Omental fat pad (tissue), 4 donors: ENCODE results near the gene ZFP3. TPM values are rescaled to one million over a fixed set of nuclear protein-coding genes. Genes with fewer than 3 reads are reported as not detected.

Experiments
- ATAC-seq: fragments of 150-250 bp; one replicate; pipeline ENCODE4 v1.9.1; 2016; ENCODE audit warnings: mild to moderate bottlenecking, moderate library complexity; ENCODE audit not compliant: low FRiP score
- DNase-seq: peaks from one replicate; pipeline ENCODE4 v3.0.0-alpha.2; 2019; ENCODE audit warnings: low spot score
- total RNA-seq, 4 donors: library from RNA; depleted of rRNA; stranded (reverse); fragments of >200 nt; gene quantifications; one replicate each; pipeline ENCODE4 v1.1.0, GENCODE V29; 2016
- TF ChIP-seq, protein P1 (sequence below), 3 donors: fragments of 450-650 bp; IDR thresholded peaks; one replicate each; pipeline ENCODE4 v1.5.1; 2016 to 2017; ENCODE audit warnings: antibody characterized with exemption in 3 of 3, mild to moderate bottlenecking in 3 of 3, moderate library complexity in 2 of 3

ZFP3 gene
- total RNA-seq, 4 donors from 2014 or later: 3.1 to 6.6 (median 3.9) TPM

DNA sequence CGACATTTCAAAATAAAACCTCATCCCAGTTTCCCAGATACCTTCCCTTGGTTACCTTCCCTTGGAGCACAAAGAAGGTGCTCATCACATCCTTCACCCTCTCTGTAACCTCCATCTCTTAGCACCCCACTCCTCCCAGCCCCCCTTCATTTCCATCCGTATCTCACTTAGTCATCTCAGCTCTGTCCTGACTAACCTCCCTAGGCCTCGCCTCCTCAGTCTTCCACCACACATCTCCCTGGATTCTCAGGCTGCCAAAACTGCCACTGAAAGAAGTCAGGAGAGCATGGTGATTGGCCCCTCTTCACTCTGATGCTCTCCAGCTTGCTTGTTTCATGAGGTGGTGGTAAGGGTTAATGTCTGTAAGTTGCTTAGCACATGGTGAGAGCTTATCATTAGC is 2.3 kb downstream of the ZFP3 start:
- DNase-seq (no peak), ATAC-seq (no peak)
- TF ChIP-seq, protein P1, sequence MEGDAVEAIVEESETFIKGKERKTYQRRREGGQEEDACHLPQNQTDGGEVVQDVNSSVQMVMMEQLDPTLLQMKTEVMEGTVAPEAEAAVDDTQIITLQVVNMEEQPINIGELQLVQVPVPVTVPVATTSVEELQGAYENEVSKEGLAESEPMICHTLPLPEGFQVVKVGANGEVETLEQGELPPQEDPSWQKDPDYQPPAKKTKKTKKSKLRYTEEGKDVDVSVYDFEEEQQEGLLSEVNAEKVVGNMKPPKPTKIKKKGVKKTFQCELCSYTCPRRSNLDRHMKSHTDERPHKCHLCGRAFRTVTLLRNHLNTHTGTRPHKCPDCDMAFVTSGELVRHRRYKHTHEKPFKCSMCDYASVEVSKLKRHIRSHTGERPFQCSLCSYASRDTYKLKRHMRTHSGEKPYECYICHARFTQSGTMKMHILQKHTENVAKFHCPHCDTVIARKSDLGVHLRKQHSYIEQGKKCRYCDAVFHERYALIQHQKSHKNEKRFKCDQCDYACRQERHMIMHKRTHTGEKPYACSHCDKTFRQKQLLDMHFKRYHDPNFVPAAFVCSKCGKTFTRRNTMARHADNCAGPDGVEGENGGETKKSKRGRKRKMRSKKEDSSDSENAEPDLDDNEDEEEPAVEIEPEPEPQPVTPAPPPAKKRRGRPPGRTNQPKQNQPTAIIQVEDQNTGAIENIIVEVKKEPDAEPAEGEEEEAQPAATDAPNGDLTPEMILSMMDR (IDR thresholded peaks at IDR 0.05): no peak

DNA sequence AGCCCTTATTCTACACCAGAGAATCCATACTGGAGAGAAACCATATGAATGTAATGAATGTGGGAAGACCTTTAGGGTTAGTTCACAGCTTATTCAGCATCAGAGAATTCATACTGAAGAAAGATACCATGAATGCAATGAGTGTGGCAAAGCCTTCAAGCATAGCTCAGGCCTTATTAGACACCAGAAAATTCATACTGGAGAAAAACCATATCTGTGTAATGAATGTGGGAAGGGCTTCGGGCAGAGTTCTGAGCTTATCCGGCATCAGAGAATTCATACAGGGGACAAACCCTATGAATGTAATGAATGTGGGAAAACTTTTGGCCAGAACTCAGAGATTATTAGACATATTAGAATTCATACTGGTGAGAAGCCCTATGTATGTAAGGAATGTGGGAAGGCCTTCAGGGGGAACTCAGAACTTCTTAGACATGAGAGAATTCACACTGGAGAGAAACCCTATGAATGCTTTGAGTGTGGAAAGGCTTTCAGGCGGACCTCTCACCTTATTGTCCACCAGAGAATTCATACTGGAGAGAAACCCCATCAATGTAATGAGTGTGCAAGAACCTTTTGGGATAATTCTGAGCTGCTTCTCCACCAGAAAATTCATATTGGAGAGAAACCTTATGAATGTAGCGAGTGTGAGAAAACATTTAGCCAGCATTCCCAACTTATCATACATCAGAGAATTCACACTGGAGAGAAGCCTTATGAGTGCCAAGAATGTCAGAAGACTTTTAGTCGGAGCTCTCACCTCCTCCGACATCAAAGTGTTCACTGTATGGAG is 14.1 kb downstream of the ZFP3 start:
- no peak for ATAC-seq
- TF ChIP-seq, protein P1 (IDR thresholded peaks at IDR 0.05): no peak

DNA sequence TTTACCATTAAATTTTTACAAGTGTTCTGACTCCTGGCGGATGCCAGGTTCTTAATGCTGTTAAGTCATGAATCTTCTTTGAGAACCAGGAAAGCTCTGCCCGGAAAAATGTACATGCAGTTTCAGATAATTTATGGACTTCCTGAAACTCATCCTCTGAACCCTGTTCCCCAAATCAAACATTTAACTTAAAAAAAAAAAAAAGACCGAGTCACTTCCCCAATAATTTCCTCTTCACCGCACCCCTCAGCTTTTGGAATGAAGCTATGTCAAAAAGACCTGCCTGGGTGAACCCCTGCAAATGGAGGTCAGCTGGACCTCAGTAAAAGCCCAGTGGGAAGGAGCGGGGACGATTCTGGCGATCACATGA is 18.4 kb downstream of the ZFP3 start:
- TF ChIP-seq, protein P1 (IDR thresholded peaks at IDR 0.05): no peak
- DNase-seq: no peak
- ATAC-seq: no peak

More for the DNA sequence above, 14.1 kb downstream of the ZFP3 start:
- DNase-seq: no peak

DNA sequence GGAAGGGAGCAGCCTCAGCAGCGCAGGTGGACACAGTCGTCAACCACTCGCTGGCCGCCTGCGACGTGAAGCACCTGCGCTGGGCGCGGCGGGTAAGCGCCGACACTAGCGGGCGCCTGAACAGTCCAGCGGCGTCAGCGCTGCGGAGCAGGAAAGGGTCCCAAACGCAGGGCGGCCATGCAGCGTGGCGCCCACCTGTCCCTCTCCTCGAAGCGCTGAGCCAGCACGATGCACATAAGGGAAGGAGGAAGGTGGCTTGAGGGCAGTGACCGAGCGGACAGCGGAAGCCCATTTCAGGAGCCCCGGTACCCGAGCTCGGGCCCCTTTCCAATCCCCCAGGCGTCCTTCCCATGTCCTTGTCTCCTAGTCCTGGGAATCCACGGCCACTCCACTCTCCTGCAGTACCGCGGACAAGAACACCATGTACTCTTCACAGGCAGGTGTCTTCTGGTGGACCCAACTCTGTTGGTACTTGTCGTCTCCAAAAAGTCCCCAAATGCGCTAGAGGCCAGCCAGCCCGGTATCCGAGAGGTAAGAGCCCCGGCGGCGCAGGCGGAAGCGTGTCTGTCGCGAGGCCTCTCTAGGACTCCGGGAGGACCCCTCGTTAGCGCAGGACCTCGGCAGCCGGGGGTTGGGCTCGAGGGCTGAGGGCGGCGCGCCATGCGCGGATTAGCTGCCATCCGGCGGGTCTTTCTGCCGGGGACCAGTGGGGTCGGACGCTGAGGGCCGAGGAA is 19.0 kb downstream of the ZFP3 start:
- TF ChIP-seq, protein P1 (IDR thresholded peaks at IDR 0.05): no peak
- ATAC-seq (peak; percentile 28), DNase-seq (no peak)

DNA sequence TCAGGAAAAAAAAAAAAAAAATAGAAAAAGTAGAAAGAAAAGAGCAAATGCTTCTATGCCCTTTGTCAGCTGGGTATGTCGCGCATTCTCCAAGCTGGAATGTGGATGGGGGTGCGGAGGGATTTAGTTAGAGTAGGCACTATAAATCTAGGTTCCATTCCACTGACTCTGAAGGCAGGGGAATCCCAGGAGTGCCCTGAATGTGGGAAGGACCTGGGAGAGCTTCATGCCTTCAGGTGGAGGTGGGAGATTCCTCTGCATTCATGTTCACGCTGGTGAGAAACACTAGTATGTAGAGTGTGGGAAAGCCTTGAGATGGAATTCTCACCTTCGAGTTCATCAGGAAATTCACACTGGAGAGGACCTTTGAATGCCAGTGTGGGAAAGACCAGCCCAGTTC is 21.0 kb downstream of the ZFP3 start:
- TF ChIP-seq, protein P1 (IDR thresholded peaks at IDR 0.05): no peak
- DNase-seq: no peak
- ATAC-seq: no peak

DNA sequence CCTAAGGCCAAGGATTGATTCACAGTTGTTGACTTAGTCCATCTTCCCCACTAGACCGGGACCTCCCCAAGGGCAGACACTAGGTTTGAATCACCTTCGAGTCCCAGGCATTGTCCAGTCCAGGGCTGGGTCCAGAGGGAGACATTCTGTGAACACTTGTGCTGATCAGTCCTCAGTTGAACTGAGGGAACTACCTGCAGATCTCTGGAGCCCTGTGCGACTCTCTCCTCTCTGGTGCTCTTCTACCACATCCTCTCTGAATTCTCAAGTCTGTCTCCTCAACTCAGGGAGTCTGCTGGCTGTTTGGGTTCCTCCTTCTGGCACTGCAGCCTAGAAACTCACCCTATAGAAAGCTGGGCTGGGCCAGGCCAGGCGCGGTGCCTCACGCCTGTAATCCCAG is 22.6 kb downstream of the ZFP3 start:
- DNase-seq (no peak), ATAC-seq (no peak)
- TF ChIP-seq, protein P1 (IDR thresholded peaks at IDR 0.05): no peak
